GM12878 (cell line): Measurements from ENCODE around the gene AP2A2. TPM values are rescaled to one million over a fixed set of nuclear protein-coding genes. Genes with fewer than 3 reads are reported as not detected.

Source experiments
- ATAC-seq: fragments of 200-7000 bp; cut with Tn5 transposase; 3 replicates; pipeline ENCODE4 v1.9.1; 2020; ENCODE audit warnings: mild to moderate bottlenecking, moderate library complexity
- BruUV-seq: library from RNA; stranded (reverse); fragments of 400-500 nt; replicated peaks from 2 replicates; lab custom pipeline; 2021; lab: Mats Ljungman, UMichigan
- CTCF ChIA-PET: fragments of 300-600 bp; sonication (Branson Sonifier 250); formaldehyde crosslinking; extraction: SDS; loops from one replicate; lab custom pipeline; 2021; ENCODE audit warnings: inconsistent platforms; lab: Yijun Ruan, JAX
- POLR2A ChIA-PET: fragments of 350-600 bp; formaldehyde crosslinking; extraction: SDS; loops from one replicate; lab custom pipeline; 2021; ENCODE audit warnings: inconsistent platforms; lab: Charles Lee
- RAD21 ChIA-PET: fragments of 300-600 bp; sonication (Branson Sonifier 250); formaldehyde crosslinking; loops from one replicate; lab custom pipeline; 2023; ENCODE audit warnings: antibody characterized with exemption; ENCODE audit not compliant: unreplicated experiment; lab: Charles Lee
- SMC1A ChIA-PET: fragments of 300-600 bp; sonication (Branson Sonifier 250); formaldehyde crosslinking; loops from one replicate; lab custom pipeline; 2023; ENCODE audit not compliant: unreplicated experiment, uncharacterized antibody; lab: Charles Lee
- DNase-seq: peaks from one replicate; pipeline ENCODE4 v3.0.0-alpha.2; 2011; ENCODE audit warnings: low read depth, low spot score
- FAIRE-seq: peaks from 3 replicates; lab custom pipeline; 2011; peaks lifted over from hg19 to GRCh38; lab: Jason Lieb, UNC
- H2AFZ ChIP-seq: 2 replicates; pipeline ENCODE4 v1.6.0; 2011; ENCODE audit warnings: low read depth, low read length, control low read depth; ENCODE audit not compliant: control insufficient read depth
- H3K27ac ChIP-seq: 2 replicates; pipeline ENCODE4 v1.5.1; 2011; ENCODE audit warnings: control low read depth; ENCODE audit not compliant: control insufficient read depth, insufficient read depth
- H3K27me3 ChIP-seq, 2 experiments: replicated peaks in 1 of 2; 2 replicates each; pipeline versions ENCODE4 v1.6.0 to v1.6.1; 2011; ENCODE audit warnings: low read length in 1 of 2; ENCODE audit not compliant: control insufficient read depth in 2 of 2, insufficient read depth in 2 of 2
- H3K36me3 ChIP-seq, 2 experiments: 2 replicates each; pipeline ENCODE4 v1.5.1; 2011; ENCODE audit warnings: low read length in 1 of 2; ENCODE audit not compliant: control insufficient read depth in 2 of 2, insufficient read depth in 2 of 2
- H3K4me1 ChIP-seq: 2 replicates; pipeline ENCODE4 v1.6.1; 2011; ENCODE audit warnings: mild to moderate bottlenecking, low read length, moderate library complexity, mixed read lengths; ENCODE audit not compliant: control insufficient read depth, insufficient read depth
- H3K4me2 ChIP-seq: 2 replicates; pipeline ENCODE4 v1.6.0; 2011; ENCODE audit warnings: control low read depth; ENCODE audit not compliant: control insufficient read depth, insufficient read depth
- H3K4me3 ChIP-seq: fragments of 200-600 bp; sonication (generic); 2 replicates; pipeline ENCODE4 v1.5.1; 2016
- H3K79me2 ChIP-seq: 2 replicates; pipeline ENCODE4 v1.6.0; 2011; ENCODE audit warnings: low read length; ENCODE audit not compliant: control insufficient read depth, insufficient read depth
- H3K9ac ChIP-seq: 2 replicates; pipeline ENCODE4 v1.8.0; 2011; ENCODE audit warnings: low read length, control low read depth, mixed read lengths; ENCODE audit not compliant: control insufficient read depth, insufficient read depth
- H3K9me3 ChIP-seq: replicated peaks from 3 replicates; pipeline ENCODE4 v1.5.1; 2011; ENCODE audit warnings: mild to moderate bottlenecking, low read length; ENCODE audit not compliant: control insufficient read depth, insufficient read depth
- H4K20me1 ChIP-seq: 2 replicates; pipeline ENCODE4 v1.6.0; 2011; ENCODE audit not compliant: control insufficient read depth, insufficient read depth
- DPF2 ChIP-seq: fragments of 450-650 bp; IDR thresholded peaks from 2 replicates; pipeline ENCODE4 v1.6.1; 2017; ENCODE audit warnings: mild to moderate bottlenecking
- EP300 ChIP-seq, 2 experiments: fragments of 150-350 bp in 1 of 2; IDR thresholded peaks; 2 replicates each; pipeline ENCODE4 v1.6.1; 2011 to 2012; ENCODE audit warnings: low read depth in 2 of 2, low read length in 2 of 2, borderline replicate concordance in 1 of 2, improper control_type of control experiment in 1 of 2, inconsistent platforms in 1 of 2; ENCODE audit not compliant: control insufficient read depth in 1 of 2
- GABPA ChIP-seq: IDR thresholded peaks from 2 replicates; pipeline ENCODE4 v1.6.1; 2014; ENCODE audit warnings: antibody characterized with exemption, low read depth, mild to moderate bottlenecking, inconsistent platforms
- GATAD2B ChIP-seq: fragments of 450-650 bp; conservative IDR thresholded peaks from 2 replicates; pipeline ENCODE4 v1.6.1; 2017; ENCODE audit warnings: low read depth, mild to moderate bottlenecking, moderate library complexity
- MXI1 ChIP-seq: fragments of 150-350 bp; IDR thresholded peaks from 2 replicates; pipeline ENCODE4 v1.6.1; 2011; ENCODE audit warnings: low read depth, mild to moderate bottlenecking, inconsistent platforms, low read length, improper control_type of control experiment
- PKNOX1 ChIP-seq: fragments of 450-650 bp; IDR thresholded peaks from 2 replicates; pipeline ENCODE4 v1.6.1; 2016; ENCODE audit warnings: mild to moderate bottlenecking
- POU2F2 ChIP-seq: IDR thresholded peaks from 3 replicates; pipeline ENCODE4 v1.6.1; 2011; ENCODE audit warnings: low read depth, mild to moderate bottlenecking, low read length, borderline replicate concordance
- RAD21 ChIP-seq: IDR thresholded peaks from 2 replicates; pipeline ENCODE4 v1.6.1; 2011; ENCODE audit warnings: mild to moderate bottlenecking, low read depth, low read length, moderate library complexity; ENCODE audit not compliant: insufficient read depth
- SMC3 ChIP-seq: IDR thresholded peaks from 2 replicates; pipeline ENCODE4 v1.6.1; 2011; ENCODE audit warnings: low read length, improper control_type of control experiment, borderline replicate concordance
- TARDBP ChIP-seq: IDR thresholded peaks from 2 replicates; pipeline ENCODE4 v1.6.1; 2016; ENCODE audit warnings: borderline replicate concordance
- TCF7 ChIP-seq: IDR thresholded peaks from 2 replicates; pipeline ENCODE4 v1.6.1; 2014; ENCODE audit warnings: antibody characterized with exemption, borderline replicate concordance
- WGBS: methylation state at CpG from one replicate; pipeline ENCODE4 v1.1.6; 2016; ENCODE audit warnings: low lambda C conversion rate; ENCODE audit not compliant: insufficient replicate concordance, insufficient coverage; ENCODE audit errors: missing lambda C conversion rate; 5-methylcytosine and 5-hydroxymethylcytosine counted together
- in situ Hi-C: fragments of 300-500 bp; cut with MboI; formaldehyde crosslinking; loops from 9 replicates; pipeline ENCODE4 v1.14.3; 2018; ENCODE audit warnings: mixed read lengths
- intact Hi-C: fragments of 100-400 bp; cut with micrococcal nuclease; formaldehyde crosslinking; loops from one replicate; pipeline ENCODE4 v1.14.2; 2022; ENCODE audit not compliant: unreplicated experiment
- polyA plus RNA-seq, 11 experiments: library from polyadenylated mRNA; depleted of rRNA in 4 of 11; unstranded in 6 of 11; stranded (reverse) in 5 of 11; fragments of >200 nt; fragmentation: Nextera tagmentation in 4 of 11; fragmentation: Illumina TruSeq in 1 of 11; extraction: Ambion mirVana in 4 of 11; extraction: Trizol in 1 of 11; gene quantifications; 1 replicate in 1 of 11; 2 replicates in 10 of 11; pipeline versions ENCODE4 v1.2.1 to v1.2.3, GENCODE V29; 2011 to 2016; ENCODE audit warnings: inconsistent platforms in 2 of 11, missing spikeins in 2 of 11, low read depth in 1 of 11
- total RNA-seq, 4 experiments: library from RNA; depleted of rRNA in 3 of 4; stranded (reverse); fragments of >200 nt in 3 of 4; fragmentation: Illumina TruSeq in 1 of 4; extraction: Trizol in 1 of 4; gene quantifications; 2 replicates each; pipeline versions ENCODE4 v1.2.1 to v1.2.3, GENCODE V29; 2013 to 2021

Gene AP2A2
- total and polyA plus RNA-seq, 10 of the 15 experiments (the other 5 are each of a cell fraction or from before 2014, with no cell fraction given) = 0.58 to 48.8 (median 18.2) TPM

DNA sequence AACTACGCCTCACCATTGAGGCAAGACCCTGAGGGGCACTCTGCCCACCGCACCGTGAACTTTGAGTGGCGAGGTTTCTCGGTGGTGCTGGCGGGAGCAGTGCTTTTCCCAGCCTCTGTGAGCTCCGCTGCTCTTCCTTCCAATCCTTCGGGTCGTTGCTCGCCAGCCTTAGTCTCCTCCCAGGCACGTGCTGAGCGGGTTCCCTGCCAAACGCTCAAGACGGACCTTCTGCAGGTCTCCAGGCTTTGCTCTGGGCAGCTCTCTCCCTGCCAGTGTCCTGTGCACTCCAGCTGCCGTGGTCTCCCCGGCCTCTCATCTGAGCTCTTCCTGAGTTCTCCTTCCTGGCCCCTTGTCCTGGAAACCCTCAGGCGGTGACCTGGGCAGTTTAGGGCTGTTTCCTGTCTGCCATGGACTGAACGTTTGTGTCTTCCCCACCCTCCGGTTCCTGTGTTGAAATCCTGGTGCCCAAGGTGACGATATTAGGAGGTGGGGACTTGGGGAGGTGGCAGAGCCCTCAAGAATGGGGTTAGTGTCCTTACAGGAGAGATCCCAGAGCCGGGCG is 122.0 kb downstream of the AP2A2 start (continued):
- TF ChIP-seq SMC3 = no peak

GRCh38 chr11:1048375-1049070 is 122.9 kb downstream of the AP2A2 start:
- CTCF ChIA-PET = no interaction called here
- no peak for DNase-seq

GRCh38 chr11:1049071-1049405 is 123.4 kb downstream of the AP2A2 start:
- intact Hi-C loops = no loop called here
- no TSS peak for BruUV-seq

More at GRCh38 chr11:1048375-1049070, 122.9 kb downstream of the AP2A2 start:
- H3K27ac ChIP-seq = no peak overlapping the region
- ChIA-PET SMC1A (no interaction called here), RAD21 (no interaction called here), POLR2A (no interaction called here)
- no peaks in the 10 kb centered on the region for H4K20me1 ChIP-seq
- H3K4me3 ChIP-seq = no peak overlapping the region
- BruUV-seq = no TSS peak
- 0 out of 2 replicates have a peak, but pooled peaks have one; percentile 9 for TF ChIP-seq RAD21
- TF ChIP-seq DPF2 = no peak
- no peaks in the 10 kb centered on the region for H3K4me1 ChIP-seq
- H3K4me2 ChIP-seq = no peak overlapping the region
- ATAC-seq = no peak
- H3K9me3 ChIP-seq = no peaks in the 10 kb centered on the region
- no peak overlapping the region for H3K9ac ChIP-seq
- no peaks in the 10 kb centered on the region for H3K79me2 ChIP-seq
- no peak overlapping the region for H2AFZ ChIP-seq
- in situ Hi-C loops (no loop called here), intact Hi-C loops (no loop called here)
- WGBS = 47% methylated on average over 25 of the region's 25 CpGs
- no peaks in the 10 kb centered on the region for H3K36me3 ChIP-seq
- FAIRE-seq = no peak
- H3K27me3 ChIP-seq = no peaks in the 10 kb centered on the region

More at GRCh38 chr11:1049071-1049405, 123.4 kb downstream of the AP2A2 start:
- Histone ChIP-seq H3K27me3 (no peaks in the 10 kb centered on the region), H3K4me2 (no peak overlapping the region), H4K20me1 (no peaks in the 10 kb centered on the region), H3K27ac (no peak overlapping the region), H3K36me3 (no peaks in the 10 kb centered on the region), H3K9ac (no peak overlapping the region), H3K4me1 (no peaks in the 10 kb centered on the region), H3K79me2 (no peaks in the 10 kb centered on the region), H3K9me3 (no peaks in the 10 kb centered on the region), H3K4me3 (no peak overlapping the region), H2AFZ (no peak overlapping the region)
- ChIA-PET SMC1A (no interaction called here), POLR2A (no interaction called here), CTCF (no interaction called here), RAD21 (no interaction called here)
- DNase-seq = no peak
- WGBS = 79% methylated on average over 6 of the region's 6 CpGs
- TF ChIP-seq GABPA = no peak
- no peak for TF ChIP-seq TCF7
- TF ChIP-seq GATAD2B = no peak
- no peak for TF ChIP-seq EP300 (IDR thresholded peaks at IDR 0.05; ENCODE audit: borderline replicate concordance in 1 of 2, control insufficient read depth in 1 of 2, low read depth in 2 of 2, low read length in 2 of 2)
- TF ChIP-seq MXI1 = no peak
- no peak for TF ChIP-seq PKNOX1
- TF ChIP-seq TARDBP = no peak
- no peak for TF ChIP-seq POU2F2
- in situ Hi-C loops = no loop called here
- no peak for FAIRE-seq
- no peak for ATAC-seq
